ENCODE measurements around the gene BRINP1.

BRINP1 gene

GRCh38 chr9:119218293-119218692, 150.9 kb downstream of the BRINP1 start:
- Histone ChIP-seq H3K27ac (ENCODE audit: low read depth, low read length) (no peak overlapping the region), H3K79me1 (ENCODE audit: low read length) (no peaks in the 10 kb centered on the region), H2AFZ (ENCODE audit: insufficient read depth, low read length, poor library complexity) (no peak overlapping the region), H3K4ac (ENCODE audit: low read depth, low read length) (no peak overlapping the region), H4K91ac (ENCODE audit: low read depth, low read length) (no peak overlapping the region), H3K27me3 (ENCODE audit: insufficient read depth, low read length) (no peaks in the 10 kb centered on the region), H3K4me3 (ENCODE audit: low read depth, low read length) (no peak overlapping the region), H2BK12ac (ENCODE audit: low read length) (no peak overlapping the region), H3K14ac (ENCODE audit: low read length) (no peak overlapping the region), H4K8ac (ENCODE audit: low read depth, low read length) (no peak overlapping the region), H3K18ac (ENCODE audit: low read length) (no peak overlapping the region), H2AK5ac (ENCODE audit: low read length) (no peak overlapping the region), H3K79me2 (ENCODE audit: control insufficient read depth, insufficient read depth, low read length, poor library complexity) (no peaks in the 10 kb centered on the region), H3K36me3 (ENCODE audit: control insufficient read depth in 1 of 2, insufficient read depth in 2 of 2, low read length in 2 of 2) (no peaks in the 10 kb centered on the region), H3K4me2 (ENCODE audit: low read length) (no peak overlapping the region), H3K23ac (ENCODE audit: low read length) (no peak overlapping the region), H3K4me1 (ENCODE audit: control insufficient read depth in 1 of 2, insufficient read depth in 2 of 2, low read length in 2 of 2) (no peaks in the 10 kb centered on the region), H2BK5ac (ENCODE audit: low read depth, low read length, poor library complexity) (no peak overlapping the region), H2BK120ac (ENCODE audit: insufficient read depth, low read length, poor library complexity) (no peak overlapping the region), H3K9ac (ENCODE audit: low read length) (no peak overlapping the region), H3K9me3 (ENCODE audit: insufficient read depth, low read depth, low read length) (no peaks in the 10 kb centered on the region), H4K12ac (ENCODE audit: low read depth, low read length) (no peak overlapping the region)
- no peak for DNase-seq
- whole genome bisulfite sequencing (ENCODE audit: extremely low coverage, insufficient coverage, insufficient read length), result no CpG with 5 or more reads among the region's 7 CpGs

DNA sequence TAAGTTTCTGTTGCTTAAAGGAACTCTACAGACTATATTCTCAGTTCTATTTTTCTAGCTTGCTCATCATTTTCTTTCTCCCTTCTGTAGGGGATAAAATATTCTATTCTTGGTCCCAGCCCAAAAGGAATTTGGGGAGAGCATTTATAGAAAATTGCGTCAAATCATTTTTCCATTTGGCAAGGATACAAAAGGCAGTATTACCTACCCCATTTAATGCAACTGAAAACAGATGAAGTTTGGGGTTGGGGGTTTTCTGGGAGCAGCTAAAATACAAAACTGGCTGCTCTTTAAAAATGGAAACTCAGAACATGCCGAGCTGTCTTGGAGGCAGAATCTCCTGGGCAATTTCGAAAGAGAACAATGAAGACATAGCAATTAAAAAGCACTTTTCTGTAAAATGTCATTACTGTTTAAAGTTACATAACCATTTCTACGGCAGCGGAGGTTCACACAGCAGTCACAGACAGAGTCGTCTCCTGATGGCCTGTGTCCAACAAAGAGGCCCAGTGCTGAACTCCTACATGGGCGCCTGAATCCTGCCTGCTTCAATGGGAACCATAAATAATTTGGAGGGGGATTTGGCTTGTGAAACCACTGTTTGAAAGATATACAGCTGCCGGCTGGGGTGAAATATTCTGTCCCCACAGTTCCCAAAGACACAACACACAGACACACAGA, 152.4 kb downstream of the BRINP1 start:
- no CpG with 5 or more reads among the region's 8 CpGs for WGBS (ENCODE audit: extremely low coverage, insufficient coverage, insufficient read length)
- no peak overlapping the region for H2AK5ac ChIP-seq (ENCODE audit: low read length)
- H3K14ac ChIP-seq (ENCODE audit: low read length), result no peak overlapping the region
- H3K79me2 ChIP-seq (ENCODE audit: control insufficient read depth, insufficient read depth, low read length, poor library complexity), result no peaks in the 10 kb centered on the region
- H3K9me3 ChIP-seq (ENCODE audit: insufficient read depth, low read depth, low read length), result no peaks in the 10 kb centered on the region
- H4K91ac ChIP-seq (ENCODE audit: low read depth, low read length), result no peak overlapping the region
- H3K27me3 ChIP-seq (ENCODE audit: insufficient read depth, low read length), result no peaks in the 10 kb centered on the region
- no peak overlapping the region for H3K23ac ChIP-seq (ENCODE audit: low read length)
- no peak overlapping the region for H3K9ac ChIP-seq (ENCODE audit: low read length)
- no peak overlapping the region for H2BK5ac ChIP-seq (ENCODE audit: low read depth, low read length, poor library complexity)
- H3K18ac ChIP-seq (ENCODE audit: low read length), result no peak overlapping the region
- no peak overlapping the region for H4K8ac ChIP-seq (ENCODE audit: low read depth, low read length)
- no peaks in the 10 kb centered on the region for H3K36me3 ChIP-seq (ENCODE audit: control insufficient read depth in 1 of 2, insufficient read depth in 2 of 2, low read length in 2 of 2)
- H4K12ac ChIP-seq (ENCODE audit: low read depth, low read length), result no peak overlapping the region
- no peak for DNase-seq
- H3K4me1 ChIP-seq (ENCODE audit: control insufficient read depth in 1 of 2, insufficient read depth in 2 of 2, low read length in 2 of 2), result no peaks in the 10 kb centered on the region
- H3K4ac ChIP-seq (ENCODE audit: low read depth, low read length), result no peak overlapping the region
- H2AFZ ChIP-seq (ENCODE audit: insufficient read depth, low read length, poor library complexity), result no peak overlapping the region
- no peak overlapping the region for H3K4me3 ChIP-seq (ENCODE audit: low read depth, low read length)
- H3K4me2 ChIP-seq (ENCODE audit: low read length), result no peak overlapping the region
- H3K79me1 ChIP-seq (ENCODE audit: low read length), result no peaks in the 10 kb centered on the region
- no peak overlapping the region for H3K27ac ChIP-seq (ENCODE audit: low read depth, low read length)
- no peak overlapping the region for H2BK12ac ChIP-seq (ENCODE audit: low read length)
- no peak overlapping the region for H2BK120ac ChIP-seq (ENCODE audit: insufficient read depth, low read length, poor library complexity)

- no peaks in the 10 kb centered on the region for H3K4me1 ChIP-seq (ENCODE audit: control insufficient read depth in 1 of 2, insufficient read depth in 2 of 2, low read length in 2 of 2)
- no peak overlapping the region for H2BK120ac ChIP-seq (ENCODE audit: insufficient read depth, low read length, poor library complexity)
- no peaks in the 10 kb centered on the region for H3K27me3 ChIP-seq (ENCODE audit: insufficient read depth, low read length)
- no peaks in the 10 kb centered on the region for H3K79me2 ChIP-seq (ENCODE audit: control insufficient read depth, insufficient read depth, low read length, poor library complexity)
- H3K4me2 ChIP-seq (ENCODE audit: low read length), result no peak overlapping the region
- no peaks in the 10 kb centered on the region for H3K36me3 ChIP-seq (ENCODE audit: control insufficient read depth in 1 of 2, insufficient read depth in 2 of 2, low read length in 2 of 2)
- DNase-seq, result no peak
- no peak overlapping the region for H3K27ac ChIP-seq (ENCODE audit: low read depth, low read length)
- no peak overlapping the region for H3K18ac ChIP-seq (ENCODE audit: low read length)
- no peak overlapping the region for H2BK5ac ChIP-seq (ENCODE audit: low read depth, low read length, poor library complexity)
- WGBS (ENCODE audit: extremely low coverage, insufficient coverage, insufficient read length), result no CpG with 5 or more reads among the region's 2 CpGs
- no peak overlapping the region for H2BK12ac ChIP-seq (ENCODE audit: low read length)
- no peak overlapping the region for H3K9ac ChIP-seq (ENCODE audit: low read length)
- no peaks in the 10 kb centered on the region for H3K79me1 ChIP-seq (ENCODE audit: low read length)
- no peak overlapping the region for H2AK5ac ChIP-seq (ENCODE audit: low read length)
- H4K12ac ChIP-seq (ENCODE audit: low read depth, low read length), result no peak overlapping the region
- H3K9me3 ChIP-seq (ENCODE audit: insufficient read depth, low read depth, low read length), result no peaks in the 10 kb centered on the region
- H4K91ac ChIP-seq (ENCODE audit: low read depth, low read length), result no peak overlapping the region
- no peak overlapping the region for H3K23ac ChIP-seq (ENCODE audit: low read length)
- H3K14ac ChIP-seq (ENCODE audit: low read length), result no peak overlapping the region
- no peak overlapping the region for H3K4ac ChIP-seq (ENCODE audit: low read depth, low read length)
- no peak overlapping the region for H3K4me3 ChIP-seq (ENCODE audit: low read depth, low read length)
- H4K8ac ChIP-seq (ENCODE audit: low read depth, low read length), result no peak overlapping the region
- H2AFZ ChIP-seq (ENCODE audit: insufficient read depth, low read length, poor library complexity), result no peak overlapping the region
These were observed 153.6 kb downstream of the BRINP1 start for GRCh38 chr9:119215651-119216050.

DNA sequence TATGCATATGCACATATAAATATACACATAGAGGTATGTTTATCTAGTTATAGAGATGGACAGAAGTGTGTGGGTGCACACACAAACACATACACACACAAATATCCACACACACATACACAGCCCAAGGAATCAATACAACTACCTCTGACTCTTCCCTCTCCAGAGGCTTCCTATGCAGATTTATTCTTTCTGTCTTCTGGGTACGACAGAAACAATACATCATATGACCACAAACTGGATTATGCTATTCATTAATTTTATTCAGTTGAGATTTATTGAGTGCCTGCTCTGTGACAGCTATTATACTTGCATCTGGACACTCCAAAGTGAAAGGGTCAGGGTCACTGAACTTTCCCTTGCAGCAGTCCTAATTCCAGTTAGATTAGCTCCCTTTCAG, 155.8 kb downstream of the BRINP1 start:
- H2BK12ac ChIP-seq (ENCODE audit: low read length), result no peak overlapping the region
- no peak overlapping the region for H2AK5ac ChIP-seq (ENCODE audit: low read length)
- no peak overlapping the region for H4K8ac ChIP-seq (ENCODE audit: low read depth, low read length)
- H4K91ac ChIP-seq (ENCODE audit: low read depth, low read length), result no peak overlapping the region
- no peak overlapping the region for H3K4me2 ChIP-seq (ENCODE audit: low read length)
- H3K23ac ChIP-seq (ENCODE audit: low read length), result no peak overlapping the region
- no peaks in the 10 kb centered on the region for H3K79me1 ChIP-seq (ENCODE audit: low read length)
- H3K4me3 ChIP-seq (ENCODE audit: low read depth, low read length), result no peak overlapping the region
- no peak overlapping the region for H3K9ac ChIP-seq (ENCODE audit: low read length)
- no peaks in the 10 kb centered on the region for H3K36me3 ChIP-seq (ENCODE audit: control insufficient read depth in 1 of 2, insufficient read depth in 2 of 2, low read length in 2 of 2)
- H3K18ac ChIP-seq (ENCODE audit: low read length), result no peak overlapping the region
- no peaks in the 10 kb centered on the region for H3K4me1 ChIP-seq (ENCODE audit: control insufficient read depth in 1 of 2, insufficient read depth in 2 of 2, low read length in 2 of 2)
- no peak overlapping the region for H3K4ac ChIP-seq (ENCODE audit: low read depth, low read length)
- no peaks in the 10 kb centered on the region for H3K79me2 ChIP-seq (ENCODE audit: control insufficient read depth, insufficient read depth, low read length, poor library complexity)
- no peaks in the 10 kb centered on the region for H3K27me3 ChIP-seq (ENCODE audit: insufficient read depth, low read length)
- no peak for DNase-seq
- H4K12ac ChIP-seq (ENCODE audit: low read depth, low read length), result no peak overlapping the region
- WGBS (ENCODE audit: extremely low coverage, insufficient coverage, insufficient read length), result no CpG with 5 or more reads among the region's 1 CpG
- no peaks in the 10 kb centered on the region for H3K9me3 ChIP-seq (ENCODE audit: insufficient read depth, low read depth, low read length)
- H2BK120ac ChIP-seq (ENCODE audit: insufficient read depth, low read length, poor library complexity), result no peak overlapping the region
- no peak overlapping the region for H2AFZ ChIP-seq (ENCODE audit: insufficient read depth, low read length, poor library complexity)
- H3K14ac ChIP-seq (ENCODE audit: low read length), result no peak overlapping the region
- H3K27ac ChIP-seq (ENCODE audit: low read depth, low read length), result no peak overlapping the region
- H2BK5ac ChIP-seq (ENCODE audit: low read depth, low read length, poor library complexity), result no peak overlapping the region
